HG02763 (cell line): Measurements from ENCODE around the gene TANGO6.

Experiments used
- ATAC-seq: cut with Tn5 transposase; IDR thresholded peaks from one replicate; pipeline ENCODE4 v1.9.1; 2021; ENCODE audit warnings: mild to moderate bottlenecking, moderate library complexity; ENCODE audit not compliant: unreplicated experiment

TANGO6 gene

GRCh38 chr16:68860978-68861892, 17.9 kb downstream of the TANGO6 start:
- no peak for ATAC-seq

DNA sequence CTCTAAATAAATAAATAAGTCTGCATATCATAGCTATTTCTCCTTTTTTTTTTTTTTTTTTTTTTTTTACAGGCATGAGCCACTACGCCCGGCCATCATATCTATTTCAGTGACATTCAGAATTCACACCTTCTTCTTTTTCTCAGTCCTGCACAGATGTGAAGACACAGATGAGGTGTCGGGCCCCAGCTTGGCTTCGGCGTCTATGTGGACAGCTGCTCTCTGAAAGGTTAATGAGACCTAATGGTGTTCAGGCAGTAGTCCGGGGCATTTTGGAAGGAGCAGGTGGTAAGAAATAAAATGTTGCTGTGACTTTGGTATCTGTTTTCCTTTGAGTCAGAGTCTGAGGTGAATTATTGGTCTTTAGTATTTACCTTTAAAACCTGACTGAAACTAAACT, 23.6 kb downstream of the TANGO6 start:
- no peak for ATAC-seq

- no peak for ATAC-seq
These were observed 26.3 kb downstream of the TANGO6 start for GRCh38 chr16:68869492-68870088.

- no peak for ATAC-seq
These were observed 30.5 kb downstream of the TANGO6 start for GRCh38 chr16:68873635-68874471.

DNA sequence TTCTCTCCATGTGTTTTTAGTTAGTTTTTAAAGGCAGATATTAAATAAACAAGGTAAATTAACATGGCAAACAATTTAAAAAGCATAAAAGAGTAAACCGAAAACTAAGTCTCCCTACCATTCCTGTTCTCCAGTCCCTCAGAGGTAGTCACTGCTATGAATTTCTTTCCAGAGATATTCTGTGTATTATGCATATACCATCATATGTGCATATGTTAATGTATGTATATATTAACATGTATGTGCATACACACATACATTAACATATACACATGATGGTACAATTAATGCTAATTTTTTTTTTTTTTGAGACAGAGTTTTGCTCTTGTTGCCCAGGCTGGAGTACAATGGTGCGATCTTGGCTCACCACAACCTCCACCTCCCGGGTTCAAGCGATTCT, 32.5 kb downstream of the TANGO6 start:
- ATAC-seq = no peak

GRCh38 chr16:68883685-68884084, 40.4 kb downstream of the TANGO6 start:
- ATAC-seq = no peak

GRCh38 chr16:68884401-68884800, 41.1 kb downstream of the TANGO6 start:
- no peak for ATAC-seq

GRCh38 chr16:68884861-68885720, 41.8 kb downstream of the TANGO6 start:
- no peak for ATAC-seq

- ATAC-seq = no peak
These were observed 43.8 kb downstream of the TANGO6 start for GRCh38 chr16:68887107-68887506.

DNA sequence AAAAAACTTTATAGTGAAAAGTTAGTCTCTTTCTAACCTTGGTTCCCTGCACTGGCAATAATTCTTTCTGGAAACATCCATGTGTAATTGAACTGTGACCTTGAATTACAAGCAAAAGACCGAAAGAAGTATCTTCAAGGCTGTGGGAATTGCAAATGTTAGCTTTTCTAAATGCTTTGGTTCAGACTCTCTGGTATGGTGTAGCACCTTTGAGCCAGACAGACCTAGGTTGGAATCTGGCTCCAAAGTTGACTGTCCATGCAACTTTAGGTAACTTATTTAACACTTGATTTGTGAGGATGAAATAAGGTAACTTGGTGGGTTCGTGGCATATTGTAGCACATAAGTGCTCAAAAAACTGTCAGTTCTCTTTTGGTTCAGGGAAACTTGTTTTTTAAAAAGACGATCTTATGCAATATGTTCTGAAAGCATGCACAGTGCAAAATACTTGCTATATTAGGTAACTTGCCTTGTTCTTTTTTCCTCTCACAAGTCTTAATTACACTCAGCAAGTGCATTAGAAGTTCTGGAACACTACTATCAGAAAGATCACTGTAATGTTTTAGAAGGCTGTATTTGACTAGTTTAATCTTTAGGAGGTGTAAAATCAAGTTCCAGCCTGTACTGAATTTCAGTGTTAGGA, 46.3 kb downstream of the TANGO6 start:
- ATAC-seq = no peak

- no peak for ATAC-seq
These were observed 48.9 kb downstream of the TANGO6 start for GRCh38 chr16:68892214-68892613.

- ATAC-seq = no peak
These were observed 49.6 kb downstream of the TANGO6 start for GRCh38 chr16:68892898-68893297.

- ATAC-seq = no peak
These were observed 50.7 kb downstream of the TANGO6 start for GRCh38 chr16:68893710-68894705.

DNA sequence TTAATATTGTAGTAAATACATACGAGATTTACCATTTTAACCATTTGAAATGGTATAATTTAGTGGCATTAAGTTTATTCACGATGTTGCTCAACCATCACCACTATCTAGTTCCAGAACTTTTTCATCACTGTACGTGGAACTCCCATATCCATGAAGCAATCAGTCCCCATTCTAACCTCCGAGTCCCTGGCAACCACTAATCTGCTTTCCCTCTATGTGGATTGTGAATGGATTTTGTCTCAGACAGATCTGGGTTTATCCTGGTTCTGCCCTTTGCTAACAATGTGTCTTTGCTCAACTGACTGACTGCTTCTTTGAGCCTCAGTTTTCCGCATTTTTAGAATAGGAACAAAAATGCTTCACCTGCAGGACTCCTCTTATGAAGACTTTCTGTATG, 51.4 kb downstream of the TANGO6 start:
- ATAC-seq = no peak

DNA sequence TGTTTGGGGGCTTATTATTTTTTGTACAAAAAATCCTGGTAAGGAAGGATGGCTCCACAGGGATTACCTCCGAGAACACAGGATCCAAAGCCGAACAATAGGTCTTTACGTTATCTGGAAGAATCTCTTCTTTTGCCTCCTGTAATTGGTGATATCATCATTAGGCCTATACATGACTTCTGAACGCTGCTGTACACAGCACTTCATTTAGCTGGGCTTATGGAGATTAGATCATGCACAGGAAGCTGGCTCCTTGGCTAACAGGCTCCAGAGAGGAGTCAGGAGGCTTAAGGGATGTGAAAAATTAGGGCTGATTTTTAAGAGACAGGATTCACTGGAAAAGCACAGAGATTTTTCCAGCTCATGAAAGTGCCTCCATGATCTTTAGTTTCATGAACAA, 54.7 kb downstream of the TANGO6 start:
- ATAC-seq = no peak

GRCh38 chr16:68900009-68900408, 56.7 kb downstream of the TANGO6 start:
- ATAC-seq = no peak

DNA sequence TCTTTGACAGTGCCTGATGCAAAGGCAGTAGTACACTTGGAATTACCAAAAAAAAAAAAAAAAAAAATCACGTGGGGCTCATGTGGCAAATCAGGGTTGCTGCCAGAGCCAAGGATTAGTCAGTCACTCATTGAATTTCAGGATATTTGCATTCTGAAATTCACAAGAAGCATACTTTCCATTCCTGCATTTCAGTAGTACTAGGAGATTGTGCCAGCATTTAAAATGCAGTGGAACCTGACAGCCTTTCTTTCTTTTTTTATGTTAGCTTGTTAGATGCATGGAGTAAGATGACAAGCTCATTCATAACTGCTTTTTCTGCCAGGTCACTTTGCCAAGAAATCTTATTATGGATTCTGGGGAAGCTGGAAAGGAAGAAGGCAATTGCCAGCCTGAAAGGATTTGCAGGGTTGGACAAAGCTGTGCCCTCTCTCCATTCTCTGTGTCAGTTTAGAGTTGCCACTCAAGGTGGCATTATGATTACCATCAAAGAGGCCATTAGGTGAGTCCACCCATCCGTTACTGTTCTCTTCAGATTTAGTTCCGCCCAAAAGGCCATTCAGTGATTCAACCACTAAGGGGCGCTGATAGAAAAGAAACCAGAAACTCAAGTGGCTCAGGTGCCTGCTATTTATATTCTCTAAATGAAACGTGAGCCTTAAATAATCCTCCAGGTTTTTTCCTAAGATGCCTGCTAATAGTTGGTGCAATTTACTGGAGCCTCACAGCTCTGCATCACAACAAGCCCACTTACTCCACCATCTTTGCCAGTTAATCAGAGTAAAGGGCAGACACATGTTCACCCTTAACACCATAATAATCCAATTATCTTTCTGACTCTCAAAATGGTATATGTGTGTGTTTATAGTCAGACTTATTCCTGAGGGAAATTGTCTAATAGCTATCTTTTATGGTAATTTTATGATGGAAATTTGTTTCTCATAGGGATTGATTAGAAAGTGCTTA, 59.0 kb downstream of the TANGO6 start:
- ATAC-seq = no peak

DNA sequence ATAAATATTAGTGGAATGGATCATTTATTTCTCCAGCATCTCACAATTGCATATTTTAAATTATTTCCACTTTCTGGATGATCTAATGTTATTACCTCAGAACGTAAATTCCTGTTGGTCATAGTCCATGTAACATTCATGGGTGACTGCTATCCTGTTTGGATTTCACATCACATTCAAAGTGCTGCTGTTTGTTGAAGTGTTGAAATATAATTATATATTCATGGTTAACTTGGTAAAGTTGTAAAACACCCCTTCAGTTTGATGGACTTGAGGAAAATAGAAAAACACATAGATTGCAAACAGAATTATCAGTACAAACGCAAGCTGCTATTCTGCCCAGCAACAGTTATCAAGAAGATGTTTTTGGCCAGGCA, 59.6 kb downstream of the TANGO6 start:
- no peak for ATAC-seq
